HCT116 (cell line): ENCODE measurements around the gene RIT2. TPM values are rescaled to one million over a fixed set of nuclear protein-coding genes. Genes with fewer than 3 reads are reported as not detected.

Experiments
- ATAC-seq: fragments of 200-7000 bp; cut with Tn5 transposase; 2 replicates; pipeline ENCODE4 v1.9.1; 2020; ENCODE audit warnings: mild to moderate bottlenecking, moderate library complexity
- BruUV-seq: library from RNA; stranded (reverse); fragments of 400-500 nt; replicated peaks from 2 replicates; lab custom pipeline; 2021; lab: Mats Ljungman, UMichigan
- CTCF ChIA-PET: fragments of 300-600 bp; sonication (Branson Sonifier 250); formaldehyde crosslinking; loops from one replicate; lab custom pipeline; 2021; ENCODE audit warnings: antibody characterized with exemption; lab: Charles Lee
- POLR2A ChIA-PET: fragments of 300-600, 350-600 bp; sonication (Branson Sonifier 250); formaldehyde crosslinking; loops from one replicate; lab custom pipeline; 2021; ENCODE audit warnings: antibody characterized with exemption; lab: Charles Lee
- RAD21 ChIA-PET, 2 experiments: fragments of 300-600 bp; sonication (Branson Sonifier 250); formaldehyde crosslinking; loops; one replicate each; lab custom pipeline; 2023; ENCODE audit warnings: low total read pairs in 2 of 2; ENCODE audit not compliant: uncharacterized antibody in 2 of 2, unreplicated experiment in 2 of 2, low non-redundant PET in 1 of 2; lab: Charles Lee
- DNase-seq: peaks from one replicate; pipeline ENCODE4 v3.0.0-alpha.2; 2010; ENCODE audit warnings: low read depth, low spot score
- H2AFZ ChIP-seq: fragments of 200-600 bp; shearing (Covaris generic), sonication (generic); 2 replicates; pipeline ENCODE4 v1.6.1; 2017; ENCODE audit warnings: low read depth, mixed run types, mixed read lengths, antibody characterized with exemption, low read length; ENCODE audit not compliant: poor library complexity, severe bottlenecking
- H3K27ac ChIP-seq: 2 replicates; pipeline ENCODE4 v1.5.1; 2012; ENCODE audit warnings: low read depth, low read length
- H3K27me3 ChIP-seq: fragments of 200-600 bp; sonication (generic); 2 replicates; pipeline ENCODE4 v1.6.1; 2016; ENCODE audit warnings: mixed run types, low read length, mixed read lengths; ENCODE audit not compliant: insufficient read depth
- H3K36me3 ChIP-seq, 2 experiments: fragments of 200-500 bp in 1 of 2; fragments of 200-600 bp in 1 of 2; sonication (Bioruptor generic) in 1 of 2; sonication (generic) in 1 of 2; 2 replicates each; pipeline versions ENCODE4 v1.5.1 to v1.6.1; 2014 to 2016; ENCODE audit warnings: low read length in 2 of 2, inconsistent platforms in 1 of 2, mixed read lengths in 1 of 2, mixed run types in 1 of 2; ENCODE audit not compliant: insufficient read depth in 2 of 2, control insufficient read depth in 1 of 2
- H3K4me1 ChIP-seq, 2 experiments: fragments of 200-600 bp in 1 of 2; sonication (generic) in 1 of 2; 2 replicates each; pipeline versions ENCODE4 v1.5.1 to v1.6.1; 2012 to 2017; ENCODE audit warnings: low read length in 2 of 2, inconsistent platforms in 1 of 2, mild to moderate bottlenecking in 1 of 2, mixed read lengths in 1 of 2, mixed run types in 1 of 2, moderate library complexity in 1 of 2; ENCODE audit not compliant: insufficient read depth in 2 of 2, control insufficient read depth in 1 of 2
- H3K4me2 ChIP-seq: fragments of 200-600 bp; sonication (generic); 2 replicates; pipeline ENCODE4 v1.6.1; 2017; ENCODE audit warnings: mixed run types, low read length, mixed read lengths
- H3K4me3 ChIP-seq, 2 experiments: fragments of 200-600 bp in 1 of 2; sonication (generic) in 1 of 2; replicated peaks in 1 of 2; 2 replicates each; pipeline ENCODE4 v1.5.1; 2011 to 2016; ENCODE audit warnings: low read length in 2 of 2, control low read depth in 1 of 2, low read depth in 1 of 2, mild to moderate bottlenecking in 1 of 2, mixed read lengths in 1 of 2, mixed run types in 1 of 2
- H3K79me2 ChIP-seq: fragments of 200-600 bp; sonication (generic); 2 replicates; pipeline ENCODE4 v1.6.1; 2017; ENCODE audit warnings: mild to moderate bottlenecking, mixed run types, low read length, moderate library complexity, mixed read lengths; ENCODE audit not compliant: insufficient read depth
- H3K9ac ChIP-seq: fragments of 200-600 bp; sonication (generic); 2 replicates; pipeline ENCODE4 v1.6.1; 2016; ENCODE audit warnings: low read length, mixed read lengths
- H3K9me2 ChIP-seq: fragments of 200-600 bp; sonication (generic), shearing (Covaris generic); 2 replicates; pipeline ENCODE4 v1.6.1; 2017; ENCODE audit warnings: mixed run types, mild to moderate bottlenecking, moderate library complexity; ENCODE audit not compliant: insufficient read depth
- H3K9me3 ChIP-seq, 2 experiments: fragments of 200-500 bp in 1 of 2; fragments of 200-600 bp in 1 of 2; sonication (Bioruptor generic) in 1 of 2; sonication (generic) in 1 of 2; 2 replicates each; pipeline ENCODE4 v1.6.1; 2014 to 2017; ENCODE audit warnings: low read length in 2 of 2, mixed read lengths in 2 of 2, inconsistent platforms in 1 of 2, low read depth in 1 of 2, mild to moderate bottlenecking in 1 of 2, mixed run types in 1 of 2, moderate library complexity in 1 of 2; ENCODE audit not compliant: control insufficient read depth in 1 of 2, insufficient read depth in 1 of 2
- H4K20me1 ChIP-seq: fragments of 200-600 bp; sonication (generic), shearing (Covaris generic); 2 replicates; pipeline ENCODE4 v1.6.1; 2017; ENCODE audit warnings: mixed run types, mild to moderate bottlenecking, moderate library complexity; ENCODE audit not compliant: insufficient read depth
- ATF3 ChIP-seq: IDR thresholded peaks from 2 replicates; pipeline ENCODE4 v1.6.1; 2012
- CBX3 ChIP-seq: IDR thresholded peaks from 2 replicates; pipeline ENCODE4 v1.6.1; 2012; ENCODE audit warnings: low read depth
- EGR1 ChIP-seq: IDR thresholded peaks from 2 replicates; pipeline ENCODE4 v1.6.1; 2012; ENCODE audit warnings: low read depth
- ELF1 ChIP-seq: IDR thresholded peaks from 2 replicates; pipeline ENCODE4 v1.6.1; 2012; ENCODE audit warnings: low read depth, borderline replicate concordance
- FOSL1 ChIP-seq: IDR thresholded peaks from 2 replicates; pipeline ENCODE4 v1.6.1; 2012; ENCODE audit warnings: low read depth
- JUND ChIP-seq: IDR thresholded peaks from 2 replicates; pipeline ENCODE4 v1.6.1; 2012
- MAX ChIP-seq: IDR thresholded peaks from 2 replicates; pipeline ENCODE4 v1.6.1; 2012
- POLR2A ChIP-seq: IDR thresholded peaks from 2 replicates; pipeline ENCODE4 v1.7.0; 2011; ENCODE audit warnings: borderline replicate concordance; ENCODE audit not compliant: insufficient read depth, insufficient read length; ENCODE audit errors: extremely low read depth
- POLR2AphosphoS5 ChIP-seq: IDR thresholded peaks from 2 replicates; pipeline ENCODE4 v1.6.1; 2011; ENCODE audit warnings: mild to moderate bottlenecking, low read depth, low read length, moderate library complexity
- RAD21 ChIP-seq: IDR thresholded peaks from 2 replicates; pipeline ENCODE4 v1.6.1; 2012; ENCODE audit warnings: low read depth, mild to moderate bottlenecking
- REST ChIP-seq: IDR thresholded peaks from 2 replicates; pipeline ENCODE4 v1.6.1; 2012; ENCODE audit warnings: low read depth
- SIN3A ChIP-seq: IDR thresholded peaks from 2 replicates; pipeline ENCODE4 v1.6.1; 2012; ENCODE audit warnings: low read depth
- SP1 ChIP-seq: IDR thresholded peaks from 2 replicates; pipeline ENCODE4 v1.6.1; 2012; ENCODE audit warnings: low read depth
- SRF ChIP-seq: IDR thresholded peaks from 2 replicates; pipeline ENCODE4 v1.6.1; 2012; ENCODE audit warnings: low read depth
- TCF7L2 ChIP-seq: IDR thresholded peaks from 2 replicates; pipeline ENCODE4 v1.7.0; 2011; ENCODE audit warnings: borderline replicate concordance, inconsistent platforms; ENCODE audit not compliant: insufficient read depth, insufficient read length; ENCODE audit errors: extremely low read depth
- YY1 ChIP-seq: IDR thresholded peaks from 2 replicates; pipeline ENCODE4 v1.6.1; 2011; ENCODE audit warnings: low read length, low read depth, moderate library complexity, mild to moderate bottlenecking; ENCODE audit not compliant: insufficient replicate concordance; ENCODE audit errors: extremely low read depth
- ZBTB33 ChIP-seq: IDR thresholded peaks from 2 replicates; pipeline ENCODE4 v1.6.1; 2011; ENCODE audit warnings: mild to moderate bottlenecking, low read length, moderate library complexity; ENCODE audit not compliant: insufficient replicate concordance; ENCODE audit errors: extremely low read depth
- ZFX ChIP-seq: fragments of 450-650 bp; IDR thresholded peaks from 2 replicates; pipeline ENCODE4 v1.6.1; 2017
- intact Hi-C: fragments of 100-400 bp; cut with micrococcal nuclease; formaldehyde crosslinking; loops from 2 replicates; pipeline ENCODE4 v1.10.0; 2022
- total RNA-seq: library from RNA; stranded (reverse); gene quantifications from one replicate; pipeline ENCODE4 v1.2.1, GENCODE V29; 2021; ENCODE audit not compliant: unreplicated experiment

The RIT2 gene
- total RNA-seq, 1 experiment from 2014 or later, result not detected

- CTCF ChIA-PET, result no interaction called here
- no peak for ATAC-seq
- Histone ChIP-seq H3K9me3 (peaks cover 17 to 37% of the 10 kb centered on the region in 2 experiments; a peak in 2 of 4 replicates), H3K27me3 (no peaks in the 10 kb centered on the region), H3K27ac (no peak overlapping the region), H3K79me2 (no peaks in the 10 kb centered on the region), H3K9me2 (no peaks in the 10 kb centered on the region), H3K4me3 (no peak overlapping the region), H4K20me1 (no peaks in the 10 kb centered on the region), H3K4me2 (no peak overlapping the region), H3K9ac (no peak overlapping the region), H3K4me1 (no peaks in the 10 kb centered on the region), H3K36me3 (no peaks in the 10 kb centered on the region), H2AFZ (no peak overlapping the region)
- no peak for DNase-seq
- RAD21 ChIA-PET, result no interaction called here
- BruUV-seq, result no TSS peak
- TF ChIP-seq POLR2AphosphoS5, result no peak
- TF ChIP-seq REST, result no peak
- no peak for TF ChIP-seq RAD21
- no peak for TF ChIP-seq SRF
- no peak for TF ChIP-seq ELF1
- TF ChIP-seq FOSL1, result no peak
- TF ChIP-seq POLR2A, result no peak
- TF ChIP-seq SP1, result no peak
- no peak for TF ChIP-seq TCF7L2
- TF ChIP-seq YY1, result no peak
- TF ChIP-seq MAX, result no peak
- no peak for TF ChIP-seq SIN3A
- no peak for TF ChIP-seq ZFX
- no peak for TF ChIP-seq JUND
- no peak for TF ChIP-seq ATF3
- TF ChIP-seq ZBTB33, result no peak
- no peak for TF ChIP-seq EGR1
- TF ChIP-seq CBX3, result no peak
- POLR2A ChIA-PET, result no interaction called here
- intact Hi-C loops, result no loop called here
These were observed 97.9 kb downstream of the RIT2 start for GRCh38 chr18:43017622-43018021.
